ENCODE results near the gene UGT1A10. TPM values are rescaled to one million over a fixed set of nuclear protein-coding genes. Genes with fewer than 3 reads are reported as not detected.

Gene UGT1A10
- total and polyA plus RNA-seq, 4 donors, result 0.03 to 0.14 TPM; not detected in 2

DNA sequence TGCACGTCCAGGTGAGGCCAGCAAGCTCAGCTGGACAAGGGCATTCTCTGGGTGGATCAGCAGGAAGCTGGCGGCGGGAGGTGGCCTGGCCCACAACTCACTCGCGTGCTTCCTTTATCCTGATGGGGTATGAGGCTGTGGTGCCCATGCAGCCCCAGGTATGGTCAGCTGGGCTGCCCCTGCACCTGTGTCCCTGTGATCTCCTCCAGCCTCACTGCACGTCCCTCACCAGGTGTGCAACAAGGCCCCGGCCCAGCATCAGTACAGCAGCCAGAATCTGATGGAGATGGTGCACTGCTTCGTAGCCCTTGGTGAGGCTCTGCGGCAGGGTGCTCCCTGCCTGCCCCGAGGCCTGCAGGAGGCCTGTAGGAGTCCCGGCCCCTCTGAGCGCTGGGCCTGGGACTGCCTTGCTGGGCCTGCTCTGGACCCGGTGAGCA, 159.5 kb downstream of the UGT1A10 start:
- ATAC-seq (ENCODE audit: insufficient read depth, low FRiP score), result no peak

DNA sequence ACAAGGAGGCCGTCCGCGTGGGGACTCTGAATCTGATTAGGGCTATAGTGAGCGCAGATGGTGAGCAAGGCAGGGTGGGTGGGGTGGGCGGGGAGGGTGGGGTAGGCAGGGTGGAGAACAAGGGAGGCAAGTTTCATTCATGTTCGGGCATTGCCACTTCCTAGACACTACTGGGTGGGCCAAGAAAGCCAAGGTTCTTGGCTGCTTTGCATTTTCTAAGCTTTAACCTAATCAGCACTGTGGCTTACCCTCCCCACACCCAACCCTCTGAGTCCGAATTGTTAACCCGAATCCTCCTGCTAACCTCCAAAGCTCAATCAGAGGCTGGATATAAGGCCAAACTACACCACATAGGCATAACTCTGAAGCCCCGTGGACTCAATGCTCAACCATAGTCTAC, 160.0 kb downstream of the UGT1A10 start:
- WGBS, 2 donors, result 86 to 92% methylated on average over 9 of the region's 9 CpGs
- no peak overlapping the region for H3K27ac ChIP-seq (ENCODE audit: low read depth in 1 of 2, low read length in 1 of 2)
- H3K36me3 ChIP-seq (ENCODE audit: control insufficient read depth in 4 of 4, insufficient read depth in 4 of 4, low read length in 4 of 4), result no peaks in the 10 kb centered on the region
- no peak for ATAC-seq (ENCODE audit: insufficient read depth, low FRiP score)
- H3K27me3 ChIP-seq (ENCODE audit: control insufficient read depth in 3 of 3, insufficient read depth in 3 of 3, low read length in 2 of 3), result no peaks in the 10 kb centered on the region
- no peak for DNase-seq
- H3K4me3 ChIP-seq, result no peak overlapping the region
- no peaks in the 10 kb centered on the region for H3K4me1 ChIP-seq (ENCODE audit: control insufficient read depth in 5 of 5, insufficient read depth in 5 of 5, low read length in 5 of 5)
- TF ChIP-seq, protein P1, sequence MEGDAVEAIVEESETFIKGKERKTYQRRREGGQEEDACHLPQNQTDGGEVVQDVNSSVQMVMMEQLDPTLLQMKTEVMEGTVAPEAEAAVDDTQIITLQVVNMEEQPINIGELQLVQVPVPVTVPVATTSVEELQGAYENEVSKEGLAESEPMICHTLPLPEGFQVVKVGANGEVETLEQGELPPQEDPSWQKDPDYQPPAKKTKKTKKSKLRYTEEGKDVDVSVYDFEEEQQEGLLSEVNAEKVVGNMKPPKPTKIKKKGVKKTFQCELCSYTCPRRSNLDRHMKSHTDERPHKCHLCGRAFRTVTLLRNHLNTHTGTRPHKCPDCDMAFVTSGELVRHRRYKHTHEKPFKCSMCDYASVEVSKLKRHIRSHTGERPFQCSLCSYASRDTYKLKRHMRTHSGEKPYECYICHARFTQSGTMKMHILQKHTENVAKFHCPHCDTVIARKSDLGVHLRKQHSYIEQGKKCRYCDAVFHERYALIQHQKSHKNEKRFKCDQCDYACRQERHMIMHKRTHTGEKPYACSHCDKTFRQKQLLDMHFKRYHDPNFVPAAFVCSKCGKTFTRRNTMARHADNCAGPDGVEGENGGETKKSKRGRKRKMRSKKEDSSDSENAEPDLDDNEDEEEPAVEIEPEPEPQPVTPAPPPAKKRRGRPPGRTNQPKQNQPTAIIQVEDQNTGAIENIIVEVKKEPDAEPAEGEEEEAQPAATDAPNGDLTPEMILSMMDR (IDR thresholded peaks at IDR 0.05; ENCODE audit: control extremely low read depth, extremely low read depth), result no peak
- no peaks in the 10 kb centered on the region for H3K9me3 ChIP-seq (ENCODE audit: control insufficient read depth in 4 of 4, insufficient read depth in 3 of 4, low read length in 3 of 4)
- H3K9ac ChIP-seq (ENCODE audit: insufficient read depth in 1 of 2, low read length in 2 of 2), result no peak overlapping the region

More for the DNA sequence above, 159.5 kb downstream of the UGT1A10 start:
- Histone ChIP-seq H3K9me3 (ENCODE audit: control insufficient read depth in 4 of 4, insufficient read depth in 3 of 4, low read length in 3 of 4) (no peaks in the 10 kb centered on the region), H3K4me1 (ENCODE audit: control insufficient read depth in 5 of 5, insufficient read depth in 5 of 5, low read length in 5 of 5) (no peaks in the 10 kb centered on the region), H3K9ac (ENCODE audit: insufficient read depth in 1 of 2, low read length in 2 of 2) (no peak overlapping the region), H3K27me3 (ENCODE audit: control insufficient read depth in 3 of 3, insufficient read depth in 3 of 3, low read length in 2 of 3) (no peaks in the 10 kb centered on the region), H3K36me3 (ENCODE audit: control insufficient read depth in 4 of 4, insufficient read depth in 4 of 4, low read length in 4 of 4) (no peaks in the 10 kb centered on the region), H3K27ac (ENCODE audit: low read depth in 1 of 2, low read length in 1 of 2) (no peak overlapping the region), H3K4me3 (no peak overlapping the region)
- DNase-seq, result no peak
- WGBS, 2 donors, result 94 to 95% methylated on average over 13 of the region's 13 CpGs
- TF ChIP-seq, protein P1 (IDR thresholded peaks at IDR 0.05; ENCODE audit: control extremely low read depth, extremely low read depth), result no peak

DNA sequence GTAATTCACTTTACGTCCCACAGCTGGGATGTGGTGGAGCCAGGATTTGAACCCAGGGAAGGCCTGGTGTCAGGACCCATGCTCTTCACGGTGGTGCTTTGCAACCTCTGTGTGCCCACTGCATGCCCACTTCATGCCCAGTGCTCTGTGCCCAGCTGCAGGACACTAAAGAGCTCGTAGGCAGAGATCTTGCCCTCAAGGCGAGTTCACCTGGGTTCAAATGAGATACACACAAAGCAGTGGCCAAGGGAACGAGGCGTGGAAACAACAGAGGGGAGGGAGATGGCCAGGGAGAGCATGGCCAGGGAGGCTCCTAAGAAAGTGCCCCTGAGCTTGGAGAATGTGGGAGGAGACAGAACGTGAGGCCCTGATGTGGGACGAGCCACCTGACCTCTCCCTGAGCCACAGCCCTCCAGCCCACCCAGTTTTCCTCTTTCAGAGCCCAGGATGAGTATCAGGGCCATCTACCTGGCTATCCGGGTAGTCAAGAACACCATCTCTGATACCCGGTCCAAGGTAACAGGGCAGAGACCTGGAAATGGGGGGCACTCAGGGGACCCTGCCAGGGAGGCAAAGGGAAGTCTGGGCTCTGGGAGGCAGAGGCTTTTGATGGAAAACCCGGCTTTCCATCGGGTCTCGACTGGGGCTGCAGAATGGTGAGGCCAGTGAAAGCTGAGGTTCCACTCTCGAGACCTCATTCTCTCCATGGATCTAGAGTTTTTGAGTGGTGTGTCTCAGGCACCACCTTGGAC, 162.3 kb downstream of the UGT1A10 start:
- H3K27me3 ChIP-seq (ENCODE audit: control insufficient read depth in 3 of 3, insufficient read depth in 3 of 3, low read length in 2 of 3), result no peaks in the 10 kb centered on the region
- TF ChIP-seq, protein P1 (IDR thresholded peaks at IDR 0.05; ENCODE audit: control extremely low read depth, extremely low read depth), result no peak
- H3K4me1 ChIP-seq (ENCODE audit: control insufficient read depth in 5 of 5, insufficient read depth in 5 of 5, low read length in 5 of 5), result no peaks in the 10 kb centered on the region
- H3K36me3 ChIP-seq (ENCODE audit: control insufficient read depth in 4 of 4, insufficient read depth in 4 of 4, low read length in 4 of 4), result no peaks in the 10 kb centered on the region
- no peak overlapping the region for H3K9ac ChIP-seq (ENCODE audit: insufficient read depth in 1 of 2, low read length in 2 of 2)
- H3K4me3 ChIP-seq, result no peak overlapping the region
- 81 to 85% methylated on average over 14 of the region's 14 CpGs for WGBS, 2 donors
- DNase-seq, result no peak
- no peak overlapping the region for H3K27ac ChIP-seq (ENCODE audit: low read depth in 1 of 2, low read length in 1 of 2)
- no peak for ATAC-seq (ENCODE audit: insufficient read depth, low FRiP score)
- no peaks in the 10 kb centered on the region for H3K9me3 ChIP-seq (ENCODE audit: control insufficient read depth in 4 of 4, insufficient read depth in 3 of 4, low read length in 3 of 4)

Data from lung (tissue), 12 donors.